Heart right ventricle (tissue), 16 donors: ENCODE measurements around the gene FIG4. TPM values are rescaled to one million over a fixed set of nuclear protein-coding genes. Genes with fewer than 3 reads are reported as not detected.

Experiments used
- ATAC-seq, 8 donors: fragments of 200-7000 bp; cut with Tn5 transposase; one replicate each; pipeline ENCODE4 v1.9.1; 2020; ENCODE audit warnings: mild to moderate bottlenecking in 8 of 8, moderate library complexity in 8 of 8, moderate number of reproducible peaks in 1 of 8
- DNase-seq, 2 donors: peaks; one replicate each; pipeline ENCODE4 v3.0.0-alpha.2; 2020
- H3K27ac ChIP-seq, 10 donors: fragments of 200-600 bp; sonication (generic) in 2 of 10; one replicate each; pipeline versions ENCODE4 v1.5.0 to v1.8.0; 2020 to 2022; ENCODE audit warnings: mild to moderate bottlenecking in 3 of 10
- H3K27me3 ChIP-seq, 7 donors: fragments of 200-600 bp; one replicate each; pipeline ENCODE4 v1.8.0; 2021 to 2022; ENCODE audit warnings: mild to moderate bottlenecking in 2 of 7
- H3K36me3 ChIP-seq, 9 donors: fragments of 200-600 bp; sonication (generic) in 1 of 9; one replicate each; pipeline versions ENCODE4 v1.5.0 to v1.8.0; 2020 to 2022; ENCODE audit warnings: mild to moderate bottlenecking in 2 of 9
- H3K4me1 ChIP-seq, 9 donors: fragments of 200-600 bp; sonication (generic) in 1 of 9; one replicate each; pipeline versions ENCODE4 v1.5.0 to v1.8.0; 2020 to 2022; ENCODE audit warnings: mild to moderate bottlenecking in 4 of 9
- H3K4me3 ChIP-seq, 10 donors: fragments of 200-600 bp; sonication (generic) in 2 of 10; one replicate each; pipeline versions ENCODE4 v1.5.0 to v1.8.0; 2020 to 2022; ENCODE audit warnings: mild to moderate bottlenecking in 7 of 10, moderate library complexity in 2 of 10
- H3K9me3 ChIP-seq, 11 donors: fragments of 200-600 bp in 10 of 11; sonication (generic) in 2 of 11; one replicate each; pipeline versions ENCODE4 v1.5.0 to v1.8.0; 2013 to 2022; ENCODE audit warnings: mild to moderate bottlenecking in 2 of 11, control low read depth in 1 of 11, moderate library complexity in 1 of 11
- WGBS, 2 donors: extraction: QIAGEN DNeasy Blood & Tissue Kit; methylation state at CpG; one replicate each; pipeline ENCODE4 v1.1.7; 2013; ENCODE audit warnings: inconsistent platforms in 1 of 2; 5-methylcytosine and 5-hydroxymethylcytosine counted together
- intact Hi-C, 10 donors: fragments of 100-400 bp; cut with DNase I; formaldehyde crosslinking; loops; one replicate each; pipeline versions ENCODE4 v1.11.1 to v1.14.2; 2022
- polyA plus RNA-seq, 2 donors: library from polyadenylated mRNA; stranded (reverse); fragments of 200-250 nt; gene quantifications; one replicate each; pipeline ENCODE4 v1.2.3, GENCODE V29; 2013
- total RNA-seq, 10 donors: library from RNA; stranded (reverse); fragmentation: NEBNext Ultra II Directional in 3 of 10; extraction: Animal tissue kit (Norgen Biotek cat#: 25700) in 3 of 10; gene quantifications; one replicate each; pipeline versions ENCODE4 v1.2.1 to v1.2.4, GENCODE V29; 2021 to 2023
- TF ChIP-seq, protein P1 (sequence below), 9 donors: fragments of 200-600 bp; sonication (generic) in 2 of 9; IDR thresholded peaks; one replicate each; pipeline versions ENCODE4 v1.5.0 to v1.8.0; 2021 to 2022; ENCODE audit warnings: antibody characterized with exemption in 9 of 9, mild to moderate bottlenecking in 5 of 9, moderate library complexity in 1 of 9
- donor health status: Arrhythmogenic right ventricular cardiomyopathy.
- donor health status: ischemic (EF 13 %, LVEDD 7.1; RV severe dilation, severe dysfunction).
- donor health status: healthy with polysubstance abuse.
- donor health status: DM: no; HTN: yes; CAD: no.
- donor health status: DM: no; HTN: no; CAD: no.
- donor health status: ischemic (EF 25% LVEDD 6.9; RV normal size, moderate dysfunction).
- donor health status: ischemic (EF 25% LVEDD 5.7; RV mildly dilated, moderate dysfunction).
- donor health status: healthy.
- donor health status: DM: yes; HTN: yes; CAD: no.
- donor health status: Ischemic cardiomyopathy.
- donor health status: ischemic (EF 35%, LVEDD 5.7; RV mildly dilated, moderate dysfunction).
- donor health status: nonischemic (EF 11% LVEDD 7.7; RV severe dilation, severe dysfunction).
- donor health status: DM: yes; HTN: yes; CAD: no.
- donor health status: PGD.
- donor health status: ischemic (EF 29% LVEDD 5.4; RV normal size, mild dysfunction).
- donor health status: nonischemic (EF 23%, LVEDD 6.1; RV moderate dilation, normal function).

FIG4 gene
- total and polyA plus RNA-seq, 12 donors = 5.1 to 13.1 (median 9.2) TPM

DNA sequence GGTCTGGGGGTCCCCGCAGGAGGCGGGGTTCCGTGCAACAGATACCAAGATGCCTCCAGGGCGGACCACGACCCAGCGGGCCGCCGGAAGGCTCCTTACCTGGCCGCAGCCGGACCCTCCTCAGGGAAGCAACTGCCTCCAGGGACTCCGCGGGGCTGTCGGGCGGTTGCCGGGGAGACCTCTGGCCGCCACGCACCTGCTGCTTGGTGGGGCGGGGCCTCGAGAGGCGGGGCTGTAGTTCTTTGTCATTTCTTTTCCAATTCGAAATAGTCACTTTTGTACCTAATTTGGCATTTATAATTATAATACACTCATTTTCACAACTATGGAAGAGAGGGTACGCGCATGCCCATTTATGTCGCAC, 741 bp upstream of the FIG4 start:
- WGBS, 2 donors = 1% methylated on average over 24 of the region's 24 CpGs
- H3K9me3 ChIP-seq = peaks cover 0 to 5% (median 0%) of the 10 kb centered on the region in 11 donors
- peak overlapping the region in 9 of 10 donors; percentile 82 to 93 (median 84) for H3K27ac ChIP-seq
- TF ChIP-seq, protein P1, sequence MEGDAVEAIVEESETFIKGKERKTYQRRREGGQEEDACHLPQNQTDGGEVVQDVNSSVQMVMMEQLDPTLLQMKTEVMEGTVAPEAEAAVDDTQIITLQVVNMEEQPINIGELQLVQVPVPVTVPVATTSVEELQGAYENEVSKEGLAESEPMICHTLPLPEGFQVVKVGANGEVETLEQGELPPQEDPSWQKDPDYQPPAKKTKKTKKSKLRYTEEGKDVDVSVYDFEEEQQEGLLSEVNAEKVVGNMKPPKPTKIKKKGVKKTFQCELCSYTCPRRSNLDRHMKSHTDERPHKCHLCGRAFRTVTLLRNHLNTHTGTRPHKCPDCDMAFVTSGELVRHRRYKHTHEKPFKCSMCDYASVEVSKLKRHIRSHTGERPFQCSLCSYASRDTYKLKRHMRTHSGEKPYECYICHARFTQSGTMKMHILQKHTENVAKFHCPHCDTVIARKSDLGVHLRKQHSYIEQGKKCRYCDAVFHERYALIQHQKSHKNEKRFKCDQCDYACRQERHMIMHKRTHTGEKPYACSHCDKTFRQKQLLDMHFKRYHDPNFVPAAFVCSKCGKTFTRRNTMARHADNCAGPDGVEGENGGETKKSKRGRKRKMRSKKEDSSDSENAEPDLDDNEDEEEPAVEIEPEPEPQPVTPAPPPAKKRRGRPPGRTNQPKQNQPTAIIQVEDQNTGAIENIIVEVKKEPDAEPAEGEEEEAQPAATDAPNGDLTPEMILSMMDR (IDR thresholded peaks at IDR 0.05) = no peak
- peak overlapping the region; percentile 64 to 87 (median 78) for H3K4me3 ChIP-seq
- DNase-seq (peak; percentile 32 to 55), ATAC-seq (peak; percentile 19 to 68 (median 54))
- intact Hi-C loops = loop anchor here in 5 of 10 donors (5.0 to 10.0 kb wide), 4 partner anchors 163 to 306 kb away; partner anchors contain the start of genes CD164 (in 2 of the 5), PPIL6 (in 1 of the 5) and SMPD2 (in 1 of the 5)
- no peaks in the 10 kb centered on the region for H3K27me3 ChIP-seq
- peaks cover 0 to 28% (median 17%) of the 10 kb centered on the region in 9 donors for H3K4me1 ChIP-seq
- no peaks in the 10 kb centered on the region for H3K36me3 ChIP-seq

DNA sequence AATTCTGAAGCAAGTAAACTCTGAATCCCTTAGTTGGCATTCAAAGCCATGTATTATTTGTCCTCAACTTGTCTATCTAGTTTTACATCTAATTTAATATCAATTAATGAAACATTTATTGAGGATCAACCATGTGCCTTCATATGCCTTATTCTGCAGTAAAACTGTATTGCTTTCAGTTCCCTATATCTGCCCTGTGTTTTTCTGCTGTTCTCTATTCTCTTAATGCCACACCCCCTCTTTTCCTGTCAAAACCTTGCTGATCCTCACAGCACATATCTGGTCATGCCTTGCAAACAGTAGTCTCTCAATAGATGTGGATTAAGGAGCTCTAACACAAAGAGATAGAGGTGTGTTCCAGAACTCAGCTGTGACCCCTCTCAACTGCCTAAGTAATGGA, 2.0 kb downstream of the FIG4 start:
- H3K27ac ChIP-seq = peak overlapping the region in 1 of 10 donors; percentile 8
- peaks cover 0 to 8% (median 0%) of the 10 kb centered on the region in 9 donors for H3K36me3 ChIP-seq
- no peak for DNase-seq
- no peaks in the 10 kb centered on the region for H3K9me3 ChIP-seq
- no peak for ATAC-seq
- H3K27me3 ChIP-seq = no peaks in the 10 kb centered on the region
- H3K4me3 ChIP-seq = no peak overlapping the region
- intact Hi-C loops = loop anchor here in 5 of 10 donors (5.0 to 10.0 kb wide), 4 partner anchors 166 to 308 kb away; partner anchors contain the start of genes CD164 (in 2 of the 5), PPIL6 (in 1 of the 5) and SMPD2 (in 1 of the 5)
- TF ChIP-seq, protein P1 (IDR thresholded peaks at IDR 0.05) = no peak
- peaks cover 0 to 38% (median 17%) of the 10 kb centered on the region in 9 donors for H3K4me1 ChIP-seq

DNA sequence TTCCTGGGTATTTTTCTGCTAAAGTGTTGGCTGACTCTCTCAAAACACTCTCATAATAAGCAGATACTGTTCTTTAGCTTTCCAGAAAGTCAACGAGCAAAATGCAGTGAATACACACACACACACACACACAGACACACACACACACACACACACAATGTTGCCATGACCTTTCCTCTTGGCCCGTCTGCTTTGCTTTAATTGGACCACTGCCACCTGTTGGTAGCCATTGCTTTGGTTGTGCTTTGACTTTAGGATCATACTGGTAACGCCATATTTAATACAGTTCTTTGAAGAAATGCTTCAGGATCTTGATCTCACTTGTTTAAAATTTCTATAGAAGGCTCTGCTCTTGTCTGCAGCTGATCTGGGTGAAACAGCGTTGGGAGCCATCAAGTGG, 4.4 kb downstream of the FIG4 start:
- TF ChIP-seq, protein P1 (IDR thresholded peaks at IDR 0.05) = no peak
- H3K27ac ChIP-seq = no peak overlapping the region
- peaks cover 0 to 8% (median 0%) of the 10 kb centered on the region in 9 donors for H3K36me3 ChIP-seq
- H3K27me3 ChIP-seq = no peaks in the 10 kb centered on the region
- H3K4me3 ChIP-seq = no peak overlapping the region
- peaks cover 0 to 38% (median 10%) of the 10 kb centered on the region in 9 donors for H3K4me1 ChIP-seq
- DNase-seq = no peak
- WGBS, 2 donors = 56 to 74% methylated on average over 4 of the region's 4 CpGs
- intact Hi-C loops = loop anchor here in 4 of 10 donors (5.0 to 10.0 kb wide), 3 partner anchors 171 to 1153 kb away; partner anchors contain the start of gene CD164 (in 2 of the 4)
- ATAC-seq = no peak
- no peaks in the 10 kb centered on the region for H3K9me3 ChIP-seq

DNA sequence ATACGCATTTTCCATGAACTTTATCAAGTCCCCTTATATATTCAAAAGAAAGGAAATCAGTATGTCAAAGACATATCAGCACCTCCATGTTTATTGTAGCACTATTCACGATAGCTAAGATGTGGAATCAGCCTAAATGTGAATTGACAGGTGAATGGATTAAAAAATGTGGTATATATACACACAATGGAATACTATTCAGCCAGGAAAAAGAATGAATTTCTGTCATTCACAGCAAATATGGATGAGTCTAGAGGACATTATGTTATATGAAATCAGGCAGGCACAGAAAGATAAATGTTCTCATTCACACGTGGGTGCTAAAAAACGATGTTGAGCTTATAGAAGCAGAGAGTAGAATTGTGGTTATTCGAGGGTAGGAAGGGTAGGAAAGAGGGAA, 5.3 kb downstream of the FIG4 start:
- intact Hi-C loops = loop anchor here in 4 of 10 donors (5.0 to 10.0 kb wide), 3 partner anchors 172 to 1154 kb away; partner anchors contain the start of gene CD164 (in 2 of the 4)

More for the DNA sequence above, 5.3 kb downstream of the FIG4 start:
- TF ChIP-seq, protein P1 (IDR thresholded peaks at IDR 0.05) = no peak
- 97 to 99% methylated on average over 5 of the region's 5 CpGs for WGBS, 2 donors
- H3K4me1 ChIP-seq = peaks cover 0 to 44% (median 10%) of the 10 kb centered on the region in 9 donors
- H3K36me3 ChIP-seq = peaks cover 0 to 8% (median 0%) of the 10 kb centered on the region in 9 donors
- no peaks in the 10 kb centered on the region for H3K9me3 ChIP-seq
- no peak for DNase-seq
- no peak for ATAC-seq
- no peak overlapping the region for H3K27ac ChIP-seq
- no peak overlapping the region for H3K4me3 ChIP-seq
- H3K27me3 ChIP-seq = no peaks in the 10 kb centered on the region
